ENCODE measurements around the gene UBR4. TPM values are rescaled to one million over a fixed set of nuclear protein-coding genes. Genes with fewer than 3 reads are reported as not detected.
A peak's percentile ranks its signal among the peaks of the same experiment; 100 is the strongest.

Gene UBR4
- total and polyA plus RNA-seq, 7 donors: 89.9 to 185 (median 118) TPM

GRCh38 chr1:19072285-19072981 lies 137.6 kb downstream of the UBR4 start:
- H3K27me3 ChIP-seq (ENCODE audit: insufficient read depth in 3 of 3, low read length in 2 of 3): no peaks in the 10 kb centered on the region
- 77 to 86% (median 81%) methylated on average over 12 of the region's 12 CpGs for WGBS, 3 donors
- peak in 1 of 2 donors; percentile 42 for DNase-seq
- intact Hi-C loops (cut with DNase I): loop anchor here in 1 of 2 donors (10.0 kb wide), 1 partner anchor 118 kb away; the partner anchor contains the start of gene IFFO2
- no peak for TF ChIP-seq CTCF (IDR thresholded peaks at IDR 0.05)
- H3K4me1 ChIP-seq: peaks cover 24% of the 10 kb centered on the region
- ATAC-seq: no peak
- no peak overlapping the region for H3K27ac ChIP-seq
- H3K36me3 ChIP-seq (ENCODE audit: insufficient read depth in 1 of 2, low read depth in 1 of 2): peaks cover 5 to 50% of the 10 kb centered on the region in 2 donors
- H3K4me3 ChIP-seq: no peak overlapping the region
- no peaks in the 10 kb centered on the region for H3K9me3 ChIP-seq

- Histone ChIP-seq H3K4me3 (no peak overlapping the region), H3K27me3 (ENCODE audit: insufficient read depth in 3 of 3, low read length in 2 of 3) (no peaks in the 10 kb centered on the region), H3K27ac (no peak overlapping the region), H3K36me3 (ENCODE audit: insufficient read depth in 1 of 2, low read depth in 1 of 2) (peaks cover 0 to 43% of the 10 kb centered on the region in 2 donors), H3K9me3 (no peaks in the 10 kb centered on the region), H3K4me1 (peaks cover 24% of the 10 kb centered on the region)
- TF ChIP-seq CTCF (IDR thresholded peaks at IDR 0.05): no peak
- no peak for DNase-seq
- ATAC-seq: no peak
- 65 to 73% (median 69%) methylated on average over 15 of the region's 15 CpGs for WGBS, 3 donors
- intact Hi-C loops (cut with DNase I): loop anchor here in 1 of 2 donors (10.0 kb wide), 1 partner anchor 117 kb away; the partner anchor contains the start of gene IFFO2
These were observed 138.3 kb downstream of the UBR4 start for GRCh38 chr1:19071674-19072281.

- no peak for ATAC-seq
- DNase-seq: no peak
These were observed 139.0 kb downstream of the UBR4 start for GRCh38 chr1:19070891-19071621.

GRCh38 chr1:19070197-19070651 lies 139.8 kb downstream of the UBR4 start:
- DNase-seq (no peak), ATAC-seq (no peak)
- TF ChIP-seq CTCF (IDR thresholded peaks at IDR 0.05): no peak
- WGBS, 3 donors: 73 to 74% (median 74%) methylated on average over 9 of the region's 9 CpGs
- Histone ChIP-seq H3K4me1 (peaks cover 23% of the 10 kb centered on the region), H3K36me3 (ENCODE audit: insufficient read depth in 1 of 2, low read depth in 1 of 2) (peaks cover 0 to 27% of the 10 kb centered on the region in 2 donors), H3K27me3 (ENCODE audit: insufficient read depth in 3 of 3, low read length in 2 of 3) (no peaks in the 10 kb centered on the region), H3K9me3 (no peaks in the 10 kb centered on the region), H3K4me3 (no peak overlapping the region), H3K27ac (no peak overlapping the region)
- intact Hi-C loops (cut with DNase I): loop anchor here in 1 of 2 donors (10.0 kb wide), 1 partner anchor 115 kb away; the partner anchor contains the start of gene IFFO2

More at GRCh38 chr1:19070891-19071621, 139.0 kb downstream of the UBR4 start:
- H3K4me3 ChIP-seq: no peak overlapping the region
- H3K36me3 ChIP-seq (ENCODE audit: insufficient read depth in 1 of 2, low read depth in 1 of 2): peaks cover 0 to 36% of the 10 kb centered on the region in 2 donors
- 67 to 78% (median 68%) methylated on average over 17 of the region's 17 CpGs for WGBS, 3 donors
- H3K27me3 ChIP-seq (ENCODE audit: insufficient read depth in 3 of 3, low read length in 2 of 3): no peaks in the 10 kb centered on the region
- H3K4me1 ChIP-seq: peaks cover 24% of the 10 kb centered on the region
- no peak for TF ChIP-seq CTCF (IDR thresholded peaks at IDR 0.05)
- intact Hi-C loops (cut with DNase I): loop anchor here in 1 of 2 donors (10.0 kb wide), 1 partner anchor 116 kb away; the partner anchor contains the start of gene IFFO2
- no peaks in the 10 kb centered on the region for H3K9me3 ChIP-seq
- no peak overlapping the region for H3K27ac ChIP-seq

Measured in psoas muscle (tissue), 8 donors.